B cell (primary cell): ENCODE data around the gene ZNF641. TPM values are rescaled to one million over a fixed set of nuclear protein-coding genes. Genes with fewer than 3 reads are reported as not detected.

Source experiments
- ATAC-seq: fragments of 200-7000 bp; cut with Tn5 transposase; one replicate; pipeline ENCODE4 v1.10.0; 2021; ENCODE audit warnings: low read depth, mild to moderate bottlenecking, moderate number of reproducible peaks, moderate library complexity
- CTCF ChIA-PET: fragments of 350-600 bp; sonication (Branson Sonifier 250); formaldehyde crosslinking; loops from one replicate; lab custom pipeline; 2021; ENCODE audit warnings: antibody characterized with exemption, inconsistent platforms; lab: Charles Lee
- POLR2A ChIA-PET: fragments of 350-600 bp; sonication (Branson Sonifier 250); formaldehyde crosslinking; loops from one replicate; lab custom pipeline; 2021; ENCODE audit warnings: antibody characterized with exemption; lab: Charles Lee
- DNase-seq: peaks from one replicate; pipeline ENCODE4 v3.0.0; 2013
- H2AFZ ChIP-seq: 2 replicates; pipeline ENCODE4 v1.6.1; 2012; ENCODE audit warnings: mild to moderate bottlenecking, low read depth, low read length; ENCODE audit not compliant: insufficient read depth, poor library complexity, severe bottlenecking
- H3K27ac ChIP-seq, 2 donors: 1 replicate in 1 of 2; 2 replicates in 1 of 2; pipeline ENCODE4 v1.5.1; 2012 to 2013; ENCODE audit warnings: low read length in 2 of 2, mild to moderate bottlenecking in 2 of 2, moderate library complexity in 1 of 2
- H3K27me3 ChIP-seq, 4 experiments: fragments of 200-600 bp in 1 of 4; sonication (generic) in 1 of 4; replicated peaks in 1 of 4; 1 replicate in 2 of 4; 2 replicates in 2 of 4; pipeline versions ENCODE4 v1.6.1 to v1.7.0; 2013 to 2016; ENCODE audit warnings: low read length in 3 of 4, mild to moderate bottlenecking in 2 of 4, mixed read lengths in 1 of 4, moderate library complexity in 1 of 4; ENCODE audit not compliant: insufficient read depth in 4 of 4, control insufficient read depth in 3 of 4; ENCODE audit errors: control extremely low read depth in 1 of 4
- H3K36me3 ChIP-seq, 2 experiments: replicated peaks in 1 of 2; 1 replicate in 1 of 2; 2 replicates in 1 of 2; pipeline versions ENCODE4 v1.6.1 to v1.7.1; 2013; ENCODE audit warnings: low read length in 1 of 2; ENCODE audit not compliant: insufficient read depth in 2 of 2, control insufficient read depth in 1 of 2; ENCODE audit errors: control extremely low read depth in 1 of 2, extremely low read depth in 1 of 2
- H3K4me1 ChIP-seq, 2 donors: fragments of 200-600 bp in 1 of 2; sonication (generic) in 1 of 2; 1 replicate in 1 of 2; 2 replicates in 1 of 2; pipeline versions ENCODE4 v1.5.1 to v1.6.1; 2013 to 2017; ENCODE audit warnings: low read length in 2 of 2; ENCODE audit not compliant: control insufficient read depth in 2 of 2, insufficient read depth in 2 of 2
- H3K4me2 ChIP-seq: replicated peaks from 2 replicates; pipeline ENCODE3; 2012; ENCODE audit warnings: mild to moderate bottlenecking, low read depth, low read length; ENCODE audit not compliant: poor library complexity, severe bottlenecking
- H3K4me3 ChIP-seq, 5 experiments: fragments of 200-600 bp in 1 of 5; sonication (generic) in 1 of 5; 1 replicate in 3 of 5; 2 replicates in 2 of 5; pipeline versions ENCODE4 v1.5.1 to v1.7.0; 2011 to 2016; ENCODE audit warnings: low read length in 4 of 5, mild to moderate bottlenecking in 4 of 5, low read depth in 2 of 5, control low read depth in 1 of 5, moderate library complexity in 1 of 5; ENCODE audit not compliant: insufficient read depth in 1 of 5; ENCODE audit errors: control extremely low read depth in 1 of 5, extremely low read depth in 1 of 5
- H3K79me2 ChIP-seq: fragments of 200-600 bp; sonication (generic); one replicate; pipeline ENCODE4 v1.6.0; 2016; ENCODE audit warnings: low read length; ENCODE audit not compliant: control insufficient read depth, insufficient read depth
- H3K9ac ChIP-seq: fragments of 200-600 bp; sonication (generic); 2 replicates; pipeline ENCODE4 v1.6.1; 2017; ENCODE audit warnings: mild to moderate bottlenecking, low read length, moderate library complexity
- H3K9me3 ChIP-seq, 3 donors: one replicate each; pipeline versions ENCODE4 v1.6.1 to v1.7.1; 2013; ENCODE audit warnings: low read length in 2 of 3; ENCODE audit not compliant: control insufficient read depth in 2 of 3, insufficient read depth in 1 of 3; ENCODE audit errors: control extremely low read depth in 1 of 3
- H4K20me1 ChIP-seq: 2 replicates; pipeline ENCODE4 v1.6.0; 2012; ENCODE audit warnings: mild to moderate bottlenecking, low read length; ENCODE audit not compliant: insufficient read depth, control insufficient read depth, poor library complexity, severe bottlenecking
- H3K27ac Mint-ChIP-seq: one replicate; pipeline ENCODE4 v1.8.0; 2021; ENCODE audit warnings: mixed read lengths
- H3K27me3 Mint-ChIP-seq: one replicate; pipeline ENCODE4 v1.8.0; 2021; ENCODE audit warnings: mixed read lengths
- H3K4me1 Mint-ChIP-seq: one replicate; pipeline ENCODE4 v1.8.0; 2021; ENCODE audit warnings: mixed read lengths
- H3K4me3 Mint-ChIP-seq: one replicate; pipeline ENCODE4 v1.8.0; 2021; ENCODE audit warnings: mixed read lengths
- H3K9me3 Mint-ChIP-seq: one replicate; pipeline ENCODE4 v1.8.0; 2022; ENCODE audit warnings: mixed read lengths; ENCODE audit not compliant: insufficient read depth
- CTCF ChIP-seq: fragments of 200-600 bp; IDR thresholded peaks from one replicate; pipeline ENCODE4 v1.8.0; 2022; ENCODE audit warnings: antibody characterized with exemption, mild to moderate bottlenecking
- EZH2 ChIP-seq: IDR thresholded peaks from 2 replicates; pipeline ENCODE4 v1.6.1; 2012; ENCODE audit warnings: borderline replicate concordance, low read depth, mild to moderate bottlenecking, moderate library complexity, low read length; ENCODE audit not compliant: insufficient read depth, poor library complexity, severe bottlenecking
- WGBS: methylation state at CpG from one replicate; pipeline ENCODE4 v1.1.5; 2013; ENCODE audit warnings: missing lambda C conversion rate; ENCODE audit not compliant: insufficient coverage; 5-methylcytosine and 5-hydroxymethylcytosine counted together
- intact Hi-C: fragments of 100-400 bp; cut with micrococcal nuclease; formaldehyde crosslinking; loops from one replicate; pipeline ENCODE4 v1.10.0; 2022
- polyA minus RNA-seq: library from RNA; depleted of rRNA, polyadenylated mRNA; stranded (reverse); fragments of >200 nt; gene quantifications from 2 replicates; pipeline ENCODE4 v1.2.3, GENCODE V29; 2012
- polyA plus RNA-seq: library from polyadenylated mRNA; depleted of rRNA; stranded (reverse); fragments of >200 nt; gene quantifications from 2 replicates; pipeline ENCODE4 v1.2.3, GENCODE V29; 2012
- total RNA-seq, 2 donors: library from RNA; stranded (reverse); fragments of 120-200 nt in 1 of 2; gene quantifications; 1 replicate in 1 of 2; 2 replicates in 1 of 2; pipeline versions ENCODE4 v1.2.3 to v1.2.4, GENCODE V29; 2013 to 2022

ZNF641 gene
- 29.7 and 34.2 TPM in 2 replicates for total RNA-seq
- total RNA-seq (2013): 25.7 TPM
- polyA plus RNA-seq: 7.6 and 10.3 TPM in 2 replicates
- polyA minus RNA-seq: 20.1 and 23.8 TPM in 2 replicates

DNA sequence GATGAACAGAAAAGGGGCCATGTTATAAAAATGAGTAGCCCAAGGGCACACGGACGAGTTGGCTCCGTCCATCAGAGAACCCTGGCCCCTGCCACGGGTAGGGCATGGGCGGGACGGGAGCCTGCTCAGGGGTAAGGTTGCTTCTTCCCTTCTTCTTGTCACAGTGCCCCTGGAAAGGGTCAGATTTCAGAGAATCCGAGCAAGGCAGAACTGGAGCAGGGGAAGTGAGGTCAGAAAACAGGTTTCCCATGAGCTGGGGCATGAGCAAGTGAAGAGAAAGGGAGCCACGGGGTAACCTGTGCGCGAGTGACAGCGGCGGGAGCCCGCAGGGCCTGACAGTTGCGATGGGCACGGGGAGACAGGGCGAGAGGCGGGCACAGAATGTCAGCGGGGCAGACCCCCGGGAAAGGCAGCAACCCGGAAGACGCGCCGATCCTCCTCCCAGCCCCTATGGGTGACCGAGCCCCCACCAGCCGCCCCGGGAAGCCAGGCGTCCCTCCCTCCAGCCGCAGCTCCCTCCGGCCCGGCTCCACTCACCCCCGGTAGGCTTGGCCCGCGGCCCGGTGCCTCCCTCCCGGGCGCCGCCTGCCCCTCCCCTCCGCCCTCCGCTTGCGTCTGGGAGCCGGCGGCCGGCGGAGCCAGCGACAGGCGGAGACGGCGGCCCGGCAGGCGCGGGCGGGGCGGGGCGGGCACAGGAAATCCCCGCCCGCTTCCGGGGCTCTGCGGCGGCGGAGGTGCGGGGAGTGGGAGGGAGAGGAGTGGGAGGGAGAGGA is at the start of gene ZNF641:
Gene ZNF641 (minus strand): TSS at position 671 of the 773 bp plus-strand sequence. CDS start 2,829 bp downstream, outside the sequence.
- Histone ChIP-seq H3K79me2 (no peaks in the 10 kb centered on the region), H3K36me3 (peaks cover 0 to 25% of the 10 kb centered on the region in 2 experiments), H3K27me3 (no peaks in the 10 kb centered on the region), H3K4me3 (peak within 1 kb of the TSS; percentile 71 to 87 (median 82)), H3K4me1 (peaks cover 7 to 15% of the 10 kb centered on the region in 2 donors), H3K4me2 (peak within 1 kb of the TSS; percentile 82), H3K27ac (peak within 1 kb of the TSS; percentile 60 to 85), H3K9me3 (no peaks in the 10 kb centered on the region), H3K9ac (peak within 1 kb of the TSS; percentile 80), H2AFZ (peak within 1 kb of the TSS; percentile 87), H4K20me1 (no peaks in the 10 kb centered on the region)
- Mint-ChIP-seq H3K4me3 (peak within 1 kb of the TSS; percentile 97), H3K9me3 (no peaks in the 10 kb centered on the region), H3K27ac (peak within 1 kb of the TSS; percentile 96), H3K4me1 (peaks cover 22% of the 10 kb centered on the region), H3K27me3 (no peaks in the 10 kb centered on the region)
- DNase-seq: peak; percentile 85
- under 1% methylated on average over 39 of the region's 61 CpGs for WGBS
- no peak for TF ChIP-seq EZH2
- ChIA-PET CTCF (interaction anchor here (1.2 to 1.7 kb wide), 2 partner anchors 12 to 268 kb away, joined by 3 to 5 read pairs; no protein-coding TSS in a partner anchor), POLR2A (no interaction called here)
- intact Hi-C loops: loop anchor here (1.0 to 5.0 kb wide), 2 partner anchors 152 to 168 kb away; partner anchors contain the start of gene CCDC184
- ATAC-seq: peak; percentile 90

DNA sequence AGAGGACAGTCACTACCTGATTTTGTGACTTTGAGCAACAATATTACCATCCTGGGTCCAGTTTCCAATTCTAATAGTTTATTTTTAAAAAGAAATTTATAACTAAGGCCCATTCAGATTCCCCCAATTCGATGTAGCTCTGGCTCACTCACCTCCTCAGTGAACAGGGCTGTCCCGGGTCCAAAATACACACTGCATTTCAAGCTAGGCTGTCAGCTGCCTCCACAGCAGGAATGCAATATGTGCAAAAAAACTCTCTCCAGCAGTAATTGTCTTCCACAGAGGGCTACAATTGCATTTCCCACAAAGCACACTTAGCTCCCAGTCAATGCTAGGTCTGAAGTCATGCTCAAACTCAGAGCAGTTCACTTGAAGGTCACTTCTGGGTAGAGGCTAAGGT is 39.3 kb upstream of the ZNF641 start:
- no peaks in the 10 kb centered on the region for H3K4me1 ChIP-seq
- H4K20me1 ChIP-seq: no peaks in the 10 kb centered on the region
- H3K27me3 ChIP-seq: peaks cover 0 to 20% (median 4%) of the 10 kb centered on the region in 4 experiments
- ATAC-seq: no peak
- Mint-ChIP-seq H3K27ac (no peak overlapping the region), H3K4me1 (no peaks in the 10 kb centered on the region), H3K9me3 (no peaks in the 10 kb centered on the region), H3K4me3 (no peak overlapping the region), H3K27me3 (peaks cover 67% of the 10 kb centered on the region)
- no peak for DNase-seq
- no peaks in the 10 kb centered on the region for H3K36me3 ChIP-seq
- ChIA-PET CTCF (no interaction called here), POLR2A (no interaction called here)
- no peak overlapping the region for H3K27ac ChIP-seq
- intact Hi-C loops: no loop called here
- no peaks in the 10 kb centered on the region for H3K79me2 ChIP-seq
- H2AFZ ChIP-seq: no peak overlapping the region
- no peak overlapping the region for H3K9ac ChIP-seq
- WGBS: 70% methylated on average over 2 of the region's 2 CpGs
- no peak overlapping the region for H3K4me2 ChIP-seq
- no peaks in the 10 kb centered on the region for H3K9me3 ChIP-seq
- no peak overlapping the region for H3K4me3 ChIP-seq
- TF ChIP-seq CTCF (no peak), EZH2 (no peak)
